Kidney tubule cell (primary cell): ENCODE results near the gene GDPD4.

Experiments
- DNase-seq: peaks from one replicate; pipeline ENCODE4 v3.0.0-alpha.2; 2018; ENCODE audit warnings: low spot score

The GDPD4 gene

DNA sequence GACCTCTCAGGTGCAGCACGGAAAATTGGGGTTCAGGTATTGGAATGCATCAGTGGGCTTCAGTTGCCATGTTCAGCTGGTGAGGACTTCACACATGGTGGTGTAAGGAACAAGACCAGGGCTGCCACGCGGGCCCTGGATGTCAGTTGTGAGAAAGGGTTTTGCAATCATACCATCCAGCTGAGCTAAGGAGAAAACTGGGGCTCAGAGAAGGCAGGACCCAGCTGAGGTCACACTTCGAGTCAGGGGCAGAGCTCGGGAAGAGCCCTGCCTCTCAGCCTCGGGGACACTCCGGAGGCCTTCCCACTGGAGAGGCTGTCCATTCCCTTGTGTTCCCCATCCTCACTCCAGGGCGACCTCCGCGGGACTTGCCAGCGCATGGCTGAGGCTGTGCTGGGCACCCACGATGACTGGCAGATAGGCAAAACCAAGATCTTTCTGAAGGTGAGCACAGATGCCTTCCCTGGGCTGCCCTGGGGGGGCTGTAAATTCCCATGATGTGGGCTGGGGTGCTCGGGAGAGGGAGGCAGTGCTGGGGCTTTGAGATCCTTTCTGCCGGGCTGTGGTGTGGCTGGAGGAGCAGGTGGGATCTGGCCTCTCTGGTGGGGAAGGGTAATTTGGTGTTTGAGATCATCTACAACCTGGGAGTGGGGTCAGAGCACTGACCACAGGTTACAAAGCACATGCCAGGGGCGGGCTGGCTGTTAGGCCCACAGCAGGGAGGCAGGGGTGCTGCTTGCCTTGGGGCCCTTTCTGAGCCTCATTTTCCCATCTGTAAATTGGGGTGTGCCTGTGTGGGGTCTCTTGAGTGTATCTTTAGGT lies 126.3 kb downstream of the GDPD4 start:
- DNase-seq, result no peak

DNA sequence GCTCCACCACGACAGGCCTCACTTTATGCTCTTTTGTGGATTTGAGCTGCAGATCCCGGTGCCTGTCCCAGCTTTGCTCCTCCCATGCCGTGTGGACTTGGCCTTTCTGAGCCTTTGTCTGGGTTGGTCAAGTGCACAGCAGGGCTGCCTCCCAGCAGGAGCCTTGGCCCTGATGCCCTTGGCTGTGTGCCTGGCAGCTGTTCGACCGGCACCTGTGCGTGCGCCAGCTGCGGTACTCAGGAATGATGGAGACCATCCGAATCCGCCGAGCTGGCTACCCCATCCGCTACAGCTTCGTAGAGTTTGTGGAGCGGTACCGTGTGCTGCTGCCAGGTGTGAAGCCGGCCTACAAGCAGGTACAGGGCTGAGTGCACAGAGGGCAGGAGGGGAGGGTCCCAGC lies 126.9 kb downstream of the GDPD4 start:
- DNase-seq, result no peak

DNA sequence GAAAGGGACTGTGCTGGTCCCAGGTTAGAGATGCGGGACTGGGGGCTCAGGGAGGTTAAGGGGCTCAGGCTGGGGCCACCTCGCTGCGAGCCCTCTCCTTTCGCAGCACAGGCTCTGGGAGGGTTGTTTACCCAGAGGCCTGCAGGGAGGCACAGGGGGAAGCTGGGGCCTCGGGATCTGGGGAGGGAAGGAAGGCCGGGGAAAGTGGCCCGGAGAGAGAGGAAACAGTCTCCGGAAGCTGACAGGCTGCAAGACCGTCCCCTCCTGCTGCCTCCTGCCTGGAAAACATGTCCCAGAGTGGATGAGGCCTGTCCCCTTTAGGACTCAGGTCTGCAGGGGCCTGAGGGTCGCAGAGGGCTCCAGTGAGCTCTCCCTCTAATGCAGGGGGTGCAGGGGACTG lies 128.0 kb downstream of the GDPD4 start:
- no peak for DNase-seq

DNA sequence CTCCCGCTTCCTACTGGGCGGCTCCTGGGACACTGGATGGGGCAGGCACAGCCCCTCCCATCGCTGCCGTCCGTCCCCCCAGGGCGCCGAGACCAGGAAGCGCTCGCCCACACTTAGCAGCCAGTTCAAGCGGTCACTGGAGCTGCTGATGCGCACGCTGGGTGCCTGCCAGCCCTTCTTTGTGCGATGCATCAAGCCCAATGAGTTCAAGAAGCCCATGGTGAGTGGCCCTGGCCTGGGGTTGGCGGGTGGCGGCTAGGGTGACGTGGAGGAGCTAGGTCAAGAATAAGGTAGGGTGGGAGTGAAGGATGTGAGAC lies 128.9 kb downstream of the GDPD4 start:
- no peak for DNase-seq

DNA sequence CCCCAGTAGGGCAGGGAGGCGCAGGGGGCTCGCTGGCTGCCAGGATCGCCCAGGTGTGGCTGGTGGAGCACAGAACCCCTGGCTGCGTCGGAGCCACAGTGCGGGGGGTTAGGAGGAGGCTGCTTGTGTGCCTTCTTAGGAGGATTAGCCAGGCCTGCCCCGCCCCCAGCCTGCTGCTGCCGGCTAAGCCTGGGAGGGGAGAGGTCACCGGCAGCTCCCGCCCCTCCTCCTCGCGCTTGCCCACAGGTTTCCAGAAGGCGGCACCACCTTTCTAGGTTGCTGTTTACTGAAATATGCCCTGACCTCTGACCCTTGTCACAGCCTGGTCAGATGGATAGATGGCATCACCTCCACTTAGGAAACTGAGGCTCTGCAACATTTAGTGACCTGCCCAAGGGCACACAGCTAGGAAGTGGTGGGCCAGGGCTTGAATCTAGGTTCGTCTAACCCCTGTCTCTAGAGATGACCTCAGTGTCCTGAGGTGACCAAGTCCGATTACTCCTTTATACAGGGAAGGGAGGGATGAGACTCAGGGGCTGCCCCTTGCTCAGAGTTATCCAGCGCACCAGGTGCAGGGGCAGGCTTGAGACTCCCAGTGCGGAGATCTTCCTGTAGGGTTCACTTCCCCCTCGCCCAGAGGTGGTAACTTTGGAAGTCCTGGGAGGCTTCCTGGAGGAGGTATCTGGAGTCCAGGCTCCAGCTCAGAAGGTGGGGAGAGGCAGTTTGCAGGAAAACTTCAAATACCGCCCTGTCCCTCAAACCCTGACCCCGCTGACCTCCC lies 129.4 kb downstream of the GDPD4 start:
- no peak for DNase-seq

DNA sequence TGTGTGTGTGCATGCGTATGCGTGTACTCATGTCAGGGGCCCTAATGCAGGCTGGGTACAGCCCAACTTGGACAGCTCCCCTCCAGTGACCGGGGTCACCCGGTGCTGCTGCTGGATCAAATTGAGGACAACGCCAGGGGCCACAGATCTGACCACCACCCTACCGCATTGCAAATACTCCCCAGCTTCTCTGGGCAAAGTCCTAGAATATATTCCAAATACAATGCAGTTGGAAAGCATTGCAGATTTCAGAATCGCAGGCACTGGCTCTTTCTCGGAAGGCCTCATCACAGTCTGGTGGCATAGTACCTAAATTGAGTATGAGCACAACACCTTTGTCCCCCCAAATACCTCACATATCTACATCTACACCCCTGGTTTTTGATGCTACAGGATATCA lies 130.2 kb downstream of the GDPD4 start:
- DNase-seq, result no peak

DNA sequence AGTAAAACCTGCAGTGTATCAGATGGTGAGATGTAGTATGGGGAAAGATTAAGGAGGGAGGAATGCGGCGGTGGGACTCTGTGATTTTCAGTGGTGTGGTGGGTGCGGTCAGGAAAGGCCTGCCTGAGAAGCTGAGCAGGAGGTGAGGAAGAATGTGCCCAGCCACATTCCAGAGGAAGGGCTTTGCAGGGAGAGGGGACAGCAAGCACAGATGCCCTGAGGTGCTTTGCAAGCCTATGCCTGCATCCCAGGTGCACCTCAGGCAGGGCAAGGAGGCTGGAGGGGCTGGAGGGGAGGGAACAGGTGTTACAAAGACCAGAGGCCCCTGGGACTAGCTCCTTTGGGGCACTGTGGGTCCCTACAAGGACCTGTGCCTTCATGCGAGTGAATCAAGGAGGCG lies 131.4 kb downstream of the GDPD4 start:
- DNase-seq, result no peak

DNA sequence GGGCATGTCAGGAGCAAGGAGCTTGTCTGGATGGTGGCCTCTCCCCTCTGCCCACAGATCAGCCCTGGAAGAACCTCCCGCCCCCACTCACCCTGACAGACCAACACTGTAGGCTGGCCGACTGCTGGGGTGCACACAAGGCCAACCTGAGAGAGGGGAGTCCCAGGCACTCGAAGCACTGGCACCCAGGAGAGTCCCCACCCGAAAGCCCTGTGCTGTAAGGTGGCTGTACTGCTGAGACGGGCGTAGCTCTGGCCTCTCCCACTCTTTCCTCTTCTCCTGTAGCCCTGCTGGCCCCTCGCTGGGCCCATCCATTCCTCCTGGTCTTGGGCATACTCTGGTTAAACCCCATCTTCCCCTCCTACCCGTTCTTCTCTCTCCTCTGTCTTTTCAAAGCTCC lies 133.7 kb downstream of the GDPD4 start:
- no peak for DNase-seq

DNA sequence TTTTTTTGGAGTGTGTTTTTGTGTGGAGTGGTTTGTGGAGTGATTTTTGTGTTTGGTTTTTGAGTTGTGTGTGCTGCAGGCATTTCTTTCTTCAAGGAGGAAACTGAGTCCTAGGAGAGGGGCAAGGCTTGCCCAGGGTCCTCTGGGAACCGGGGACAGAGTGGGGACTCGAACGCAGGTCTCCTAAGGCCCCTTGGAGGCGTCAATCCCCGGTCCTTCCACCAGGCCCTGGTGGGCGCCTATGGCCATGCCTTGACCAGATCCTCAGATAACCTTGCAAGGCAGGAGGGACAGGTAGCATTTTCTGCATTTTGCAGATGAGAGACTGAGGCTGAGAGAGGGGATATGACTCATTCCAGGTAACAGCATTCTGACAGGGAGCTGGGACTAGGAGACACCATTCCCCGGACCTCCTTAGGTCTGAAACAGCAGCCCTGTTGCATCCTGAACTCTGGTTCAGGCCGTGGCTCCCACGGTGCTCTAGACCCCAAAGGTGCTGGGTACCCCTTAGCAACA lies 134.3 kb downstream of the GDPD4 start:
- DNase-seq, result no peak
